Skeletal muscle cell (primary cell): ENCODE data around the gene ETS1.

Experiments used
- DNase-seq: peaks from one replicate; pipeline ENCODE4 v3.0.0-alpha.2; 2010; ENCODE audit warnings: low read depth
- H3K4me3 ChIP-seq: 2 replicates; pipeline ENCODE4 v1.5.1; 2011; ENCODE audit warnings: low read depth, mild to moderate bottlenecking, control low read depth, low read length, moderate library complexity

The ETS1 gene

DNA sequence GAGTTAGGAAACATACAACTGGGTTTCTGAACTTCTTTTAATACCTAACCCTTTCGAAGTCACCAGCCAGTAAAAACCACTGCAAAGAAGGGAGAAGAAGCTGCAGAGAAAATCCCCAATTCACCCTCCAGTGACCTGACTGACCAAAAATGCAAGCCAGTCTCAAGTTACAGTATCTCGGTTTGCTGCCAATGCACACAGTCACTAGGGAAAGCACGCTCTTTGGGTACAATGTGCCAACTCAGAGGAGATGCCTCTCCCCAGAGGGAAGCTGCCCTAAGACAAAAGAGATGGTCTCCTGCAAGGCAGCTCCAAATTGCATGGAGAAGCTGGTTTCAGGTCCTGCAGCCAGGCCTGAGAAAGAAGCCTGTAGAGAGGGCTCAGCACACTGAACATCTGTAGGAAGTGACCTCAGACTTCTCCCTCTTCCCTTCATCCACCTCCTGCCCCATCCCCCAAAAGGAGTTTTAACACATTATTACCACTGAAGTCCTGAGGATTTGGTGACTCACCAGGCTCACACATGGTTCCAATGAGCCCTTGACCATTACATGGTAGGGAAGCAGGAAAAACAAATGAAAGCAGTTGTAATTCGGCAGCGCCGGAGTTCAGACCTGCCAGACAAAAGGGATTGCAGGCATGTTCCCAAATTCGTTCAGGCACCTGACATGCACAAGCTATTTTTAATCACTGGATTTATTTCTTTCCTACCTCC is 90.1 kb downstream of the ETS1 start:
- peak overlapping the region; percentile 32 for H3K4me3 ChIP-seq
- peak; percentile 93 for DNase-seq

DNA sequence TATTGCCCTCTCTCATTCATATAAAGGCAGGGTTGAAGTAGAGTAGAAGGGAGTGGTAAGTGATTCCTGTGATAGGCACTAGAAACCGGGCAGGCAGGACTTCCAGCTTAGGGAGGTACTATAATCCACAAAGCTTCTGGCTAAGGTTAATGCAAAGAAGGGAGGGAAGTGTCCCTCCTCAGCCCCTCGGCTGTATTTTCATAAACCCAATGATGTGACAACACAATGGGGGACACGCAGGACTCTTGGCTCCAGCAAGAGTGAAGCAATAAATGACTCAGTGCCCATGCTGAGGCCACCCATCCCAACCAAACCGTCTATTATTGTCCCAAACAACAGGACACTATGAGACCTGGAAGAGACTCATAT is 90.7 kb downstream of the ETS1 start:
- H3K4me3 ChIP-seq: no peak overlapping the region
- DNase-seq: no peak

DNA sequence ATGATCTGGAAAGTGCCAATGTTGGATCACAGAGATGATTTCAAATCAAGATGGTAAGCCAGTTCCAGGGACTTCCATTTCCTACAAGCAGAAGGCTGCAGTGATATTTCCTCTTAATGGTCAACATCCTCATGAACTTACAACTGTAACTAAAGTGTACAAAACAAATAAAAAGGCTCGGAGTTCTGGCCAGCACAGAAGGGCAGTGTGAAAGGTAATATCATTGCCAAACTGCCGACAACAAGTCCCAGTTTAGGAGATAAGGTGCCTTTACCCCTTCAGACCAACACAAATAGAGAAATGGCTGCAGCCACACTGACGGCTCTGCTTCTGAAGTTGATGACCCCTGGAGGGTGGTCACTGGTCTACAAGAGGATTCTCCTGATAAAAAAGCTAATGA is 91.1 kb downstream of the ETS1 start:
- H3K4me3 ChIP-seq: no peak overlapping the region

DNA sequence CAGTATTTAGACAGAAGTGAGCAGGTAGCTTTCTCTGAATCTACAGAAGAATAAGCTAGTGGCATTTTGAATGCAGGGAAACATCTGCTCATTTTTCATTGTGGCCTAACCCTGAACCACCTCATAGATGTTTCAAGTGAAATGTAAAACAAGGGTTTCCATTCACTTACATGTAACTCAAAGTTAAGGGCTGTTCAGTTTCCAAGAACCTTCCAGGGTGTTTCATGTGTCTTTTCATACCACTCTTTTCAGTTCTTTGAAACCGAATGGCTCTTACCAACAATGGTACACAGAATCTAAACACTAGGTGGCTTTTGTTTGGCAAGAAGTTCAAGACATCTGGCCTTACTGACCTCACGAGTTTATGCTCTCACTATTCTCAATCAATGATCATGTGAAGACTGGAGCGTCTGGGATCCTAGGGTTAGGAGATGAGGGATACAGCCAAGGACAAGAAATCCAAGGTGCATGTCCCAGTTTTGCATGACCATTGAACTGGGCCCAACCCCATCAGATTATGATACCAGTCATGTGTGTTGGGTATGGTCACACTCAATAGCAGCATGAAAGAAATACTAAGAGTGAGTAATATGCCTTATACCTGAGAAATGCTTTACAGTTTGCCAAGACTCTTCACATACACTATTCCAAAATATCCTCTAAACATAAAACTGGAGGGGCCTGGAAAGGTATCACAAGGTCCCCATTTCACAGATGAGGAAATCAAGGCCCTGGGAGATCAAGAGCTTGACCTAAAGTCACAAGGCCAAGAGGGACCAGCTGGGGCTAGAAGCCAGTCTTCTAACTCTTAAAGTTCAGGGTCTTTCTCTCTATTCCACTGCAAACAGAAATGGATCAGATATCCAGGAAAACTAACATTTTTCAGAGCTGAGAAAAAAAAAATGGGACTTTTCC is 92.7 kb downstream of the ETS1 start:
- no peak for DNase-seq
- H3K4me3 ChIP-seq: no peak overlapping the region

More for the DNA sequence above, 91.1 kb downstream of the ETS1 start:
- no peak for DNase-seq

DNA sequence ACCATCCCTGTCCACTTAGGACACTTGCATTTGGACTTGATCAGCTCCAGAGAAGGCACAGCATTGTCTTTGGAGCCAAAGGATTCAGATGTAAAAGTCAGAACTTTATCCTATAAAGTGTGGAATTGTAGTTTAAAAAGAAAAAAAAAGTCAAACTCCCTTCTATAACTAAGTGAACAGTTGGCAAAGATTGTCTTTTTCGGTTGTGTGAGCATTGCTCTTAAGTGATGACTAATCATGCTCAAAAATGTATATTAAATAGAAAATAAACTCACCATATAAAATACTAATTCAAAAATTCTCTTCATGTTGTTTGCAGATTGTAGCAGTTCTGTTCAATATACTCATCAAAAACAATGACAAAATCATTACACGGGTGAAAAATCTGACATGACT is 93.8 kb downstream of the ETS1 start:
- no peak overlapping the region for H3K4me3 ChIP-seq
- DNase-seq: no peak

DNA sequence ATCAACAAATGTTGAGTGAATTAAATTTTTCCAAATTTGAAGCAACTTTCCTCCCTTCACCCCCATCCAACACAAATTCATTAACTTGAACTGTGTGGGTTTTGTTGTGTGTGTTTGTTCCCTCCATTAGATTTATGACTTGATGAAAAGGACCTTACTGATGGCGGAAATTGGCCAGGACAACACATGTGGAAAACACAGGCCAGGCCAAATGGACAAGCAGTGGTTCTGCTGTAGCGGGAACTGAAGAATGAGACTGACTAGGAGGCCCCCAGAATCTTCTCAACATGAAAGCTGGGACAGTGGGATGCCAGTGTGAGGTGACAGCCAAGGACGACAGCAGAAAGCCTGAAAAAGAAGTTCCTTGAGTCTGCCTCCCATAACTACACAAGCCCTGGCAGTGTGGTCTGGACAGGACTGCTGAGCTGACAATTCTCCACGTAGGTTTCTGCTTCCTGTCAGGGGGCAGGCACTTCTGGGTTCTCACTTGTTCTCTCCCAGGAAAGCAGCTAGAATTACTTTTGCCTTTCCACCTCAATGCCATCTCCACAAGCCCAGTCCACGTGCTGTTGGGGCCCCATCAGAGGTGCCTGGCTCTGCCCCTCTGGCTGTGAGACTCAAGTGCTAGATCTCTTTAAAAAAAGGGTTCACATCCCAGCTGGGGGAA is 94.3 kb downstream of the ETS1 start:
- no peak for DNase-seq
- H3K4me3 ChIP-seq: no peak overlapping the region

DNA sequence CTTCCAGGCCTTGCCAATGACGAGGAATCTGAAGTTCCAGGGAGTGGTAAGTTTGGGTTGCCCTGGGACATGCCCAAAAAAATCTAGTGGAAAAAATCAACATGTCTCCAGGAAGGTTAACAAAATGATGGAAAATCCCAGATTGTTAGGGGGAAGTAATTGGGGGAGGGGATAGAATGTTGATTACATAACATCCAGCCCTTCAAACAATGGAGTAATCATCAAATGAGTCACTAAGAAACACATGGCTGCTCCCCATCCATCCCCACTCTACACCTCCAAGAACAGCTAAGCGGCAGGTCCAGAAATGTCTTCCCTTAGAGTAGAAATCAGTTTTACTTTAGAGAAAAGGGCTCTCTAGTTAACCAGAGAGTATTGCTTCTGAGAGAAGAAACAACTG is 94.9 kb downstream of the ETS1 start:
- DNase-seq: no peak
- no peak overlapping the region for H3K4me3 ChIP-seq

DNA sequence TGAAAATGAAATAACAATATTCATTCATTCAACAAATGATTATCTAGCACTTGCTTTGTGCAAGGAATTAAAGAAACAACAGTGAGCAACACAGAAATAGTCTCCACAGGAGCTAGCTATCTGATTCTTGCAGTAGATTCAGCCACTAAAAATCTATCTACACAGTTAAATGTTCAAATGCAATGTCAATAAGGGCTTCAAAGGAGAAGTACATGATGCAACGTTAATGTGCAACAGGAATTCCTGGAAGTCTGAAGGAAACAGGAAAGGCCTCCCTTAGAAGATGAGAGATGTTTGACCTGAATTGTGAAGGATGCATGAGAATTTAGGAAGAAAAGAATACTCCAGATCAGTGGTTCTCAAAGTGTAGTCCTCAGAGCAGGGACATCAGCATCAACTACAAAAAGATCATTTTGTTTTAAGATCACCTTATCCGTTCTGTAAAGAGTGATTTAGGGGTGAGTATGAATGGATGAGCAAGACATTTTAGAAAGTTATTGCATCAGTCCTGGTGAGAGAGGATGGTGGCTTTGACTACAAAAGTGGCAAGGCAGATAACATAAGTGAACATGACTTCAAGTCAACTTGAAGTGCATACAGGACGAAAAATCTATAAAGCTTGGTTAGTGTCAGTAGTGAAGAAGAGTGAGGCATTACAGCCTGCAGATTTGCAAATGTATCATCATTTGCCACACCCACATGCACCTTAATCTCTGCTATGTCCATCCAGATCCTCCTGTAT is 96.0 kb downstream of the ETS1 start:
- DNase-seq: no peak
- H3K4me3 ChIP-seq: no peak overlapping the region

DNA sequence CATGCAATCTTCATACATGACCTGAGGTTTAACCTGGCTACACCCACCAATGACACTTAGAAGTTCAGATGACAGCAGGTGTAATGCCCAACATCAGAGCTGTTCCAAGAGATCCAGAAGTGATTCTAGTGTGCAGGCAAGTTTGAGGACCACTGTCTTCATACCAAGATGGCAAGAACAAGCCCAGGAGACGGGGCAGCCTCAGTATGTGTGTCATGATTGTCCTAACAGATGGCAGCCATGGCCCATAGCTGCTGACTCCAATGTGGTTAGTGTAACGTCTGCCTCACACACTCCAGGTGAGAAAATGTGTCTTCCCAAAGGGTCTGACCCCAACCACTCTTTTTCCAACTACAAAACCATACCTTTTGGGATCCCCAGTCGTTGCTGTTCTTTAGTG is 97.3 kb downstream of the ETS1 start:
- DNase-seq: no peak
- no peak overlapping the region for H3K4me3 ChIP-seq

DNA sequence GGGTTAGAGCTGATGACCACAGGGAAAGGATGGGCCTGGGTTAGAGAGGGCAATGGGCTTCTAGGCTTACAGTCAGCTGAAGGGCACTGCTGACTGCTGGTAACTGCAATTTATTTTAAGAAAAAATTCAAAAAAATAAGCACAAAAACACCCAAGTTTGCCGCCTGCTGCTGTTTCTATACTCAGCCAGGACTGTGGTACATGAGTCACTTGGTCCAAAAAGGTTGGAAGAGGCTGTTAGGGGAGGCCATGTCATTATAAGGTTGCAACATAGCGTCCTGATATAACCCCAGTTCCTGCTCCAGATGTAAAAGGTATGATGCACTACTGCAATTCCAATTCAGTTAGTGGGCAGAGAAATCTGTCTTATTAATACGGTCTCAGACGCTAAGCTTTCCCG is 98.9 kb downstream of the ETS1 start:
- DNase-seq: peak; percentile 89

DNA sequence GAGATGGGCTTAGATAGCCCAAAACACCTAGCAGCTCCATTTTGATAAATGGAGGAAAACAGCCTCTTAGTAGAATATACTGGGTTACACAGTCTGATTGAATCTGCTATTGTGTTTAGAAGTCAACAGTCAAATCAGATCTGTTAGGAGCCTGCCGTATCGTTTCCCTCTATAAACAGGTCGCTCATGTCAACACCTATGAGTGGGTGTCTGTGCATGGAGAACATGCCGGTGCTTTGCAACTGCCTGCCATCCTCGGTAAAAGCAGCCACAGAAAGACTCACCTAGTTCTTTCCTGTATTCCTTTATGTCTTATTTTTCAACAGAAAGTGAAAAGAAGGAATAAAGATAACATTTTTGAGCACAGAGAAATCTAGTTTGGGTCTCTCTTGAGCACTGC is 99.4 kb downstream of the ETS1 start:
- DNase-seq: no peak

More for the DNA sequence above, 98.9 kb downstream of the ETS1 start:
- H3K4me3 ChIP-seq: no peak overlapping the region

DNA sequence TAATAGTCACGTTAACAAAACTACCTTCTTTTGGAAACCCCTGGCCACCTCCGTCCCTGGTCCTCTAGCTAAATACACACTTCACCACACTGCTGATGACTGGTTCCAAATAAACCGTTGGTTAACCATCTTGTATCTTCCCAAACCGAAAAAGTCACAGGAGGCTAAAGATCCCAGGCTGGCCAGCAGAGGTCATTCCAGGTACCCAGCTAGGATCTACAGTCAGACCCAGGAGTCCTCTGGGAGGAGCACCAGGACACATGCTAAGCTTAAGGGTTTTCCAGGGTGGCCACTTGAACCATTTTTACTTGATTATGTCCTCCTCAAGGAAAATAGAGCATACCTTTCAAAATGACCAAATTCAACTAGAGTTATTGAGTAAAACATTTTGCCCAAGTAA is 103.2 kb downstream of the ETS1 start:
- no peak for DNase-seq
- H3K4me3 ChIP-seq: no peak overlapping the region

More for the DNA sequence above, 99.4 kb downstream of the ETS1 start:
- no peak overlapping the region for H3K4me3 ChIP-seq

DNA sequence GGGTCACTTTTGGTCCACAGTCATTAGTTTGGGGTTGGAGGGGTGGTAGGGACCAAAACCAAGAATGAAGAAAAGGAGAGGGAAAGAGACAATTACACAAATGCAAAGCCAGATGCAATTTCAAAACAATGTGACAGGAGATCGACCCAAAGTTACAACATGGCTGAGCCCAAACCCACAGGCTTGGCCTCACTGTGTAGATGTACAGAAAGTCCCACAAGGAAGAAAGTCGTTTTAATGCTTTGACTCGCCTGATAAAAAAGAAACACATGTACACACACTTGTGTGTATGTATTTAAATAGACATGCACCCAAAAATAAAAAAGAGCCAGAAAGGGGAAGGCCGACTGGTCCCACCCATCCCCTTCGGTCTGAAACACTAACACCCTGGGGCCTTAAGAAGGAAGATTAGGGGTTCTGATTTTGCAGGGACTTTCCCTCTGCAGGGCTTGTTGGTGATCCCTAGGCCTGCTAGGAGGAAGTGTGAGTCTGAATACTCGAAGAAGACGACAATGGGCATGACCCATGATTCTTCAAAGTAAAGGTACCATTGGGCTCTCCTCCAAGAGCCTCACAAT is 104.1 kb downstream of the ETS1 start:
- H3K4me3 ChIP-seq: no peak overlapping the region
- no peak for DNase-seq

DNA sequence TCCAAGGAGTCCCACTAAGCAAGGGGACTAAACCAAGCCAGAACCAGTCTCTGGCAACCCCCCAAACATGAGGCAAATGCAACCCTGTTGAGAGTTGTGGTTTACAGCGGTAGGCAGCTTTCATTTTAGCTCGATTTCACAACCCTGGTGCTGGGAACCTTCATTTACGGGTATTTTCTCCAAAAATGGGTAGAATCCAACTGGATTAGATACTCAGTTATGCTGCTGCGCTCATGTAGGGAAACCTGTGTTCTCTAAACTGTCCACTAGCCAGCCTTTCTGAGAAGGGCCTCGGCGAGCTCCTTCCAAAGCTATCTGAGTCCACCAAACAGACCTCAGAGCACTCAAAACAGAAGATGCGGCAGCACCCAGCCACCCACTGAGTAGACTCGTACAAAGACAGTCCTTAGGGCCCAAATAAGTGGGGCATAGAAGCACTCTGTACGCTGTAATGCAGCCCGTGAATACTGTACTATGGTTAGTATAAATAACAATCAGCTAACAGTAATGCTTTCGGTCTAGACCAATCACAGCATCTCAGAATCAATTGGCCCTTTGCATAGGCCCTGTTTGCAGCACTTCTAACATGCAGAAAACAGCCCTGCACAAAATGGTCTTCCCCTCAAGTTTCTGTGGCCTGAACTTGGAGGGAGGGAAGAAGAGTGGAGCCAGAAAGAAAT is 104.7 kb downstream of the ETS1 start:
- DNase-seq: peak; percentile 80
- H3K4me3 ChIP-seq: no peak overlapping the region

DNA sequence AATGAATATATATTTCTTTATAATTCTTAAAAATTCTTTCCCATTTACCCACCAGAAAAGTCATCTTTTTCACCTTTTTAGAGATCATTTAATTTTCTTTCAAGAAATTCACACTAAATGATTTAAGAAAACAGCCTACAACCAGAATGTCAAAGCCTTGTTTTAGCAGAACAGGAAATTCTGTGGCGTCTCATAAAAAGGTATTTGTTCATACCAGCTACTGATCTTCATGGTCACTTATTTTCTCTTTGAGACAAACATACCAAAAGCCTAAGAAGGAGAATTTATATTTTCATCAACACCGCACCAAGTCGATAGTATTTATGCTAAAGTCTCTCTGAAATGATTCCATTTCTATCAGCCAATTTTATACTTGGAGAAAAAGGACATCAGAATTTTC is 105.3 kb downstream of the ETS1 start:
- no peak for DNase-seq
- no peak overlapping the region for H3K4me3 ChIP-seq

DNA sequence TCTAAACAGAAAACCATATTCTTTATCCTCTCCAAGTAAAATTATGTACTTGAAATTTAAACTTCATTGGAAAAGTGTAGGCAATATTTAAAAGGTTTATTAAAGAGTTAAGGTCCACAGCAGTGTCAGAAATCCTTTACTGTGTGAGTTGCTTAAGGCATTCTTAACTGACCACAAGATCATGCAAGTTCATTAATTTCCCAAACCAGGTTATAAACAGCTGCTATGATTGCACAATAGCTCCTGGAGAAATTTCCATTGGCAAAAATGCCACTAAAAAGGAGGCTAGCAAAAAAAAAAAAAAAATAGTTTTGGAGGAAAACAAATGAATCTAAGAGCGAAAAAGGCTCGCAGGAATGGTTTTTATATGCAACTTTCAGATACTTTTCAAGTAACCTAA is 106.2 kb downstream of the ETS1 start:
- DNase-seq: peak; percentile 82
- H3K4me3 ChIP-seq: no peak overlapping the region

DNA sequence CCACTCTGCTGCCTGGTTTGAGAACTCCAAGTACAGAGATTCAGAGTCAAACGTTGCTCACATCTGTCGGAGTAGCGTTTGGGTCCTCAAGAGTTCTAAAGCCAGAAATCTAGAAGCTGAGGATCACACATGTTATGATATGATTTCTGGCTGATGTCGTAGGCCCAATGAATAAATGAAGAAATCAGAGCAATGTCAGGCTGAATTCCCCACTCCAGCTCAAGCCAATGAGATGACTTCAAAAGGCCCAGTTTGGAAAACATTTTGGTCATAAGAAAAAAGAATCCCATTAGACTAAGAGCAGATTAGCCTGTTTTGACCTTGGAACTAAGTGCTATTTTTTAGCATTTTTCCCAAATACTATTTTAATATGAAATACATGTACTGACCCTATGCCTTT is 106.7 kb downstream of the ETS1 start:
- no peak for DNase-seq
- H3K4me3 ChIP-seq: no peak overlapping the region

DNA sequence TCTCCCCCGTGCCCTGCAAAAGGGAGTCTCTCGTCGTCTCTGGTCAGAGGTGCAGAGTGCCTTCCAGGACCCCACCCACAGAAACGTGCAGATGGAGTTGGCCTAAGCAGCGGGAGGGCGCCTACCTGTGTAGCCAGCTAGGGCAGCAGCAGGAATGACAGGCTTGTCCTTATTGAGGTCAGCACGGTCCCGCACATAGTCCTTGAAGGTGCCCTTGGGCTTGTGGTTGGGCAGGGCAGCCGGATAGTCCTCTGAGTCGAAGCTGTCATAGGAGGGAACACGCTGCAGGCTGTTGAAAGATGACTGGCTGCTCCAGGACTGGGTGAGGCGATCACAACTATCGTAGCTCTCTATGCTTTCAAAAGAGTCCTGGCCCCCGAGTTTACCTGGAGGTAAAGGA is 107.3 kb downstream of the ETS1 start:
- no peak for DNase-seq
- no peak overlapping the region for H3K4me3 ChIP-seq

DNA sequence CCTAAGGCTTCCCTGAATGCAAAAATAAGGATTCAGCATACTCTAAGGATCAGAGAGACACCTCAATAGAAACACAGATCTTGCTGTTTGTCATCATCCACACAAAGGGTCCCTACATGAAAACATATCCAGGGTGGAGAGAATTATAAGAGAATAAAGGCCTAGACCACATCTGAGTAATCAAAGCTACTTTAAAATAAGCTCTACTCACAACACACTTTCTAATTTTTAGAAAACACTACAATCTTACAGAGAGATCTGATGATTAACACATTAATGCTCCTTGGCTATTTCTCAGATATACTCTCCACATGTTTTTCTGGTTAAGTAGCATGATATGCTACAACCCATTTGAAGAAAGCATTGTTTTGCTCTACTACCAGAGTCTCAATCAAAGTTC is 108.2 kb downstream of the ETS1 start:
- H3K4me3 ChIP-seq: no peak overlapping the region

More for the DNA sequence above, 108.2 kb downstream of the ETS1 start:
- no peak for DNase-seq
